ENCODE data around the gene WAPL. TPM values are rescaled to one million over a fixed set of nuclear protein-coding genes. Genes with fewer than 3 reads are reported as not detected.

The WAPL gene
- total and polyA plus RNA-seq, 8 donors = 11.7 to 100 (median 21.1) TPM

DNA sequence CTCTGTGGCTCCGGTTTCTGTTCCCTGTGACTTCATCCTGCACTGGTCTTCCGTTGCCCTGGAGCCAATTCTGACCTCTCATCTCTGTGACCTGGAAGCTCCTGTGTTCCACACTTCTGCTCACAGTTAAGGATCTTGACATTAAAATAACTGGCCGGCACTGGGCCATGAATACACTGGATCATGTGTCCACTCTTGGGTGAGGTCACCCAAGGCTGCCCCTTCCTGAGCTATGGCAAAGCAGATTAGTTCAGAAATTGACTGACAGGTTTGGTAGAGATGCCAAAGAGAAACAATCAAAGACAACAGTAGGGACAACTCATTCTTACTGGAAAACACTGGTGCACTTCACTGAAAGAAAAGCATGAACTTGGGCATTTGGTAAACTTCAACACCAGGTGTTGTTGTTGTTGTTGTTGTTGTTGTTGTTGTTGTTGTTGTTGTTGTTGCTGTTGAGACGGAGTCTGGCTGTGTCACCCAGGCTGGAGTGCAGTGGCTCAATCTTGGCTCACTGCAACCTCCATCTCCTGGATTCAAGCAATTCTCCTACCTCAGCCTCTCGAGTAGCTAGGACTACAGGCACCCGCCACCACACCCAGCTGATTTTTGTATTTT lies 118.3 kb downstream of the WAPL start:
- Histone ChIP-seq H3K9me3 (no peaks in the 10 kb centered on the region), H3K4me1 (peaks cover 23 to 40% (median 38%) of the 10 kb centered on the region in 4 donors), H3K36me3 (no peaks in the 10 kb centered on the region), H3K27ac (peak overlapping the region in 2 of 5 donors; percentile 35 to 91), H3K4me3 (no peak overlapping the region), H3K27me3 (peaks cover 0 to 27% (median 3%) of the 10 kb centered on the region in 3 donors)
- no peak for DNase-seq
- TF ChIP-seq EP300 (IDR thresholded peaks at IDR 0.05) = no peak
- 61 to 69% (median 65%) methylated on average over 5 to 6 of the region's 6 CpGs for WGBS, 5 donors
- intact Hi-C loops (cut with DNase I; ENCODE audit: low total_unique reads) = no loop called here

- Histone ChIP-seq H3K27me3 (peaks cover 0 to 27% (median 3%) of the 10 kb centered on the region in 3 donors), H3K27ac (peak overlapping the region in 4 of 5 donors; percentile 9 to 91 (median 42)), H3K4me3 (no peak overlapping the region), H3K36me3 (no peaks in the 10 kb centered on the region), H3K9me3 (no peaks in the 10 kb centered on the region), H3K4me1 (peaks cover 23 to 40% (median 38%) of the 10 kb centered on the region in 4 donors)
- 12 to 20% (median 14%) methylated on average over 18 of the region's 18 CpGs for WGBS, 5 donors
- TF ChIP-seq POLR2A (IDR thresholded peaks at IDR 0.05) (no peak), EP300 (IDR thresholded peaks at IDR 0.05) (no peak), POLR2AphosphoS5 (IDR thresholded peaks at IDR 0.05) (no peak)
- TF ChIP-seq, protein P1, sequence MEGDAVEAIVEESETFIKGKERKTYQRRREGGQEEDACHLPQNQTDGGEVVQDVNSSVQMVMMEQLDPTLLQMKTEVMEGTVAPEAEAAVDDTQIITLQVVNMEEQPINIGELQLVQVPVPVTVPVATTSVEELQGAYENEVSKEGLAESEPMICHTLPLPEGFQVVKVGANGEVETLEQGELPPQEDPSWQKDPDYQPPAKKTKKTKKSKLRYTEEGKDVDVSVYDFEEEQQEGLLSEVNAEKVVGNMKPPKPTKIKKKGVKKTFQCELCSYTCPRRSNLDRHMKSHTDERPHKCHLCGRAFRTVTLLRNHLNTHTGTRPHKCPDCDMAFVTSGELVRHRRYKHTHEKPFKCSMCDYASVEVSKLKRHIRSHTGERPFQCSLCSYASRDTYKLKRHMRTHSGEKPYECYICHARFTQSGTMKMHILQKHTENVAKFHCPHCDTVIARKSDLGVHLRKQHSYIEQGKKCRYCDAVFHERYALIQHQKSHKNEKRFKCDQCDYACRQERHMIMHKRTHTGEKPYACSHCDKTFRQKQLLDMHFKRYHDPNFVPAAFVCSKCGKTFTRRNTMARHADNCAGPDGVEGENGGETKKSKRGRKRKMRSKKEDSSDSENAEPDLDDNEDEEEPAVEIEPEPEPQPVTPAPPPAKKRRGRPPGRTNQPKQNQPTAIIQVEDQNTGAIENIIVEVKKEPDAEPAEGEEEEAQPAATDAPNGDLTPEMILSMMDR (IDR thresholded peaks at IDR 0.05) = no peak
- intact Hi-C loops (cut with DNase I; ENCODE audit: low total_unique reads) = no loop called here
- DNase-seq = no peak
These were observed 119.2 kb downstream of the WAPL start for GRCh38 chr10:86402283-86402941.

DNA sequence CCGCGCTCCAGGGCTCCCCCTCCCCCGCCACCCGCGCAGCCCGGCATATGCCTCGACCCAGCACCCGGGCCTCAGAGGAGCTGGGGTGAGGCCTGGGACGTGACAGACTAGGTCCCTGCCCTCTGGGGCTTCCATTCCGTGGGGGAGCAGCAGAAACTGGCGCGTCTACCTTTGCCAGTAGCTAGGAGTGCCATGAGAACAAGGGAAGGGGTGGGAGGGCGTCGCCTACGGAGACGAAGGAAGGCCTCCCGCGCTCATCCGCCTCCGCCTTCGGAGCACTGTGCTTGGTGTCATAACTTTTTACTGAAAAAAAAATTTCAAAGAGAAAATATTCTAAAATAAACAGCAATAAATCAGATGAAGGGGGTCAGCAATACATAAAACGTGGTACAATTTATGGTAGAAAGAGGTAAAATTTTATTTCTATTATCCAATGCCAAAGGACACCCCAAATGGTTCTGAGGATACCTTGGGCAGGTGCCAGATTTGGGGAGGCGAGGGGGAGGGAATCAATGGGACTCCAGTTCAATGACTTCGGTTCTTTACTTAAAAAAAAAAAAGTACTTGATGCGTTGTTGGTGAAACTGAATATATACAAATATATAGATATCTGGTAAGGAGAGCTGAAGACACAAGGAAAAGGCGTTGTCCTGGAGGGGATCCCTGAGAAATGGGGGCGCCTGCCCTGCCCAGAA lies 119.9 kb downstream of the WAPL start:
- intact Hi-C loops (cut with DNase I; ENCODE audit: low total_unique reads) = no loop called here
- H3K9me3 ChIP-seq = no peaks in the 10 kb centered on the region
- DNase-seq = peak in 1 of 2 donors; percentile 73
- WGBS, 5 donors = 10 to 12% (median 11%) methylated on average over 25 to 27 of the region's 27 CpGs
- peaks cover 23 to 40% (median 38%) of the 10 kb centered on the region in 4 donors for H3K4me1 ChIP-seq
- peak overlapping the region; percentile 73 to 91 (median 88) for H3K27ac ChIP-seq
- H3K27me3 ChIP-seq = peaks cover 0 to 27% (median 3%) of the 10 kb centered on the region in 3 donors
- no peak for TF ChIP-seq POLR2AphosphoS5 (IDR thresholded peaks at IDR 0.05)
- TF ChIP-seq EP300 (IDR thresholded peaks at IDR 0.05) = no peak
- no peak for TF ChIP-seq POLR2A (IDR thresholded peaks at IDR 0.05)
- TF ChIP-seq, protein P1 (IDR thresholded peaks at IDR 0.05) = no peak
- H3K36me3 ChIP-seq = no peaks in the 10 kb centered on the region
- peak overlapping the region; percentile 54 to 82 (median 66) for H3K4me3 ChIP-seq

- peaks cover 23 to 40% (median 38%) of the 10 kb centered on the region in 4 donors for H3K4me1 ChIP-seq
- TF ChIP-seq POLR2AphosphoS5 (IDR thresholded peaks at IDR 0.05) (no peak), POLR2A (IDR thresholded peaks at IDR 0.05) (no peak), EP300 (IDR thresholded peaks at IDR 0.05) (no peak)
- TF ChIP-seq, protein P1 (IDR thresholded peaks at IDR 0.05) = no peak
- peak; percentile 67 to 80 for DNase-seq
- WGBS, 5 donors = 0 to 1% (median 1%) methylated on average over 43 to 76 of the region's 76 CpGs
- intact Hi-C loops (cut with DNase I; ENCODE audit: low total_unique reads) = no loop called here
- H3K27ac ChIP-seq = peak overlapping the region; percentile 73 to 91 (median 88)
- H3K36me3 ChIP-seq = no peaks in the 10 kb centered on the region
- peaks cover 0 to 27% (median 3%) of the 10 kb centered on the region in 3 donors for H3K27me3 ChIP-seq
- no peaks in the 10 kb centered on the region for H3K9me3 ChIP-seq
- H3K4me3 ChIP-seq = peak overlapping the region; percentile 54 to 82 (median 66)
These were observed 120.6 kb downstream of the WAPL start for GRCh38 chr10:86400705-86401587.
